Stimulated activated CD8-positive, alpha-beta memory T cell treated with anti-CD3 and anti-CD28 coated beads, Interleukin-12 subunit alpha, Interleukin-12 subunit beta, amount 100 ng/mL, for 24 hours (primary cell): Measurements from ENCODE around the gene GPC6.

Experiments used
- DNase-seq: peaks from one replicate; pipeline ENCODE4 v3.0.0-alpha.2; 2020; ENCODE audit errors: extremely low read depth

The GPC6 gene

DNA sequence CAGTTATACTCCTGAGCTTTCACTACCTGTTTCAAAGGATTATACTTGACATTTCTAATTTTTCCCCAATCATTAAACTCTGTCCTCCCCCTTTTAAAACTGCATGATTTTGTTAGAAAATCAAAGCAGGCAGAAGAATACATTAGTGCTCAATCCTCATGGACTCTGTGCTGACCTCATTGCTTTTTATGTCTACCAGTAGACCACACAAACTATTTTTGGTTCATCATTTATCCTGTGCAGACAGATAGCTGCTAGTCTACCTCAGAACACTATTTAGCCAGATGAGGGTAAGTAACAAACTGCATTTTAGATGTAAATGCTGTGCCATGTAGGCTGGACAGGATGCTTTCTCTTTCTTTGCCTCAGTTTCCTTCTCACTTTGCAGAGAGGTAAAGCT is 1016.9 kb downstream of the GPC6 start:
- no peak for DNase-seq

DNA sequence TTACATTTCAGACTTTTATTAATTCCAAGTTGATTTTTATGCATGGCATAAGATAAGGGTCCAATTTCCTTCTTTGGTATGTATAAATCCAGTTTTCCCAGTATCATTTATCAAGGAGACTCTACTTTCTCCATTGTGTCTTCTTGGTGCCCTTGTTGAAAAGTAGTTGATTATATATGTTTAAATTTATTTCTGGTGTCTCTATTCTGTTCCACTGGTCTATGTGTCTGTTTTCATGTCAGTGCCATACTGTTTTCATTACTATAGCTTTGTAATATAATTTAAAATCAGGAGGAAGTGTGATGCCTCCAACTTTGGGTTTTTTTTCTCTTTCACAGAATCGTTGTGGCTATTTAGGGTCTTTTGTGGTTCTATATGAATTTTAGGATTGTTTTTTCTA is 1019.9 kb downstream of the GPC6 start:
- no peak for DNase-seq

DNA sequence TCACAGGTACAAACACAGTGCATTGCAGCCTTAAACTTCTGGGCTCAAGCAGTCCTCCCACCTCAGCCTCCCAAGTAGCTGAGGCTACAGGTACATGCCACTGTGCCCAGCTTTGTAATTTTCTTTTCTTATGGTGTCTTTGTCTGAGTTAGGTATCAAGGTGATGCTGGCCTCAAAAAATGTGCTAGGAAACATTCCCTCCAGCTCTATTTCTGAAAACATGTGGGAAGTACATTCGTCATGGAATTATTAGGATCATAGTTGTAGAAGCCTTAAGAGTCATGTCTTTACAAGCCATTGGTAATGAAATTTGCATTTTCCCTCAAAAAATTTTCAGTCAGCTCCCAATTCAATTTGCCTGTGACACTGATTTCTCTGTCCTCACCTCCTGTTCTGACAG is 1021.3 kb downstream of the GPC6 start:
- no peak for DNase-seq

GRCh38 chr13:94248454-94249228 is 1022.0 kb downstream of the GPC6 start:
- no peak for DNase-seq

- no peak for DNase-seq
Observed at GRCh38 chr13:94249512-94249911, 1022.9 kb downstream of the GPC6 start.

DNA sequence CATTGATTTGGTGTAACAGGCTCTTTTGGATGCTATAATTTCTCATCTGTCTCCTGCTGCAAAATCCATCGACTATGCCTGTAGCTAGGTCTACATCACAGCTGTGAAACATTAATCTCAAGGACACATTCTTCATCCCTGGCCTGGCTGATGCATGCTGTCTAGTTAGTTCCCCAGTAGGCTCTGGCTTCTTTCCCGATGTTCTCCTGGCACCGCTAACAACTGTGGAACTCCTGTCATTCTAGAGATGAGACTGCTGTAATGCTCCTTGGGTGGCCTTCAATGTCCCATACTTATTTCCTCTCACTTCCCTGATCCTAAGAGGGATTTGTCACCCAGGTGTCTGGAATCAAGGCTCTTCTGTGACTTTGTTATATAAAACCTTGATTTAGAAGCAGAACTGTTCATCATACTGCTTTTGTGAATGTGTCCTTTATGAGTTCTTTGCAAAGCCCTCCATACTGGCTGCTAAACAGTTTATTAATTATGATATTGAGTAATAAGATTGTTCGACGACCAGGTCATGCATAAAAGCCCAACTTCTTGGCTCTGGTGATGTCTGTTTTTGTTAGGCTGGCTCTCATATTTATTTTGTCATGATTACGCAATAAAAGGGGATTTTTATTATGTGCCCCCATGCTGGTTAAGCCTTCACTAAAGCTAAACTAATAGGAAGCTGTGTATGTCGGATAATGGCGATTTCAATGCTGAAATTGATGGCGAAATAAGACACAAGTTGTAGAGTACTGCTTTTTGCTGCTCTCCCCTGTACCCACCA is 1025.4 kb downstream of the GPC6 start:
- no peak for DNase-seq

DNA sequence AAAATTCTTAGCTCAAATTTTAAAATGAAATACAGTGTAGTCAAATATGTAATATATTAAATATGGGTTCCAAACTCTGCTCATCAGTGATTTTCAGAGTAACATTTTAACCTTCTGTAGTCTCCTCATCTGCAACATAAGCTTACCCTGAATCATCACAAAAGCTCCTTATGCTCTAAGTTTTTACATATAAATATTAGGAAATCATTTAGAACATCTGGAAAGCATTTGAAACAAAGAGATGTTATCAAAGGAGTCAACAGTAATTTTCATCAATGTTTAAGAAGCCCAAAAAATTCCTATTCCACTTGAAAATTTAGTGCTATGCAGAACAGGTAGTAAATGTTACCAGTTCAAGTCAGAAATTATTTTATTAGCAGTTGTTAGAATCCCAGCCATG is 1028.1 kb downstream of the GPC6 start:
- no peak for DNase-seq

DNA sequence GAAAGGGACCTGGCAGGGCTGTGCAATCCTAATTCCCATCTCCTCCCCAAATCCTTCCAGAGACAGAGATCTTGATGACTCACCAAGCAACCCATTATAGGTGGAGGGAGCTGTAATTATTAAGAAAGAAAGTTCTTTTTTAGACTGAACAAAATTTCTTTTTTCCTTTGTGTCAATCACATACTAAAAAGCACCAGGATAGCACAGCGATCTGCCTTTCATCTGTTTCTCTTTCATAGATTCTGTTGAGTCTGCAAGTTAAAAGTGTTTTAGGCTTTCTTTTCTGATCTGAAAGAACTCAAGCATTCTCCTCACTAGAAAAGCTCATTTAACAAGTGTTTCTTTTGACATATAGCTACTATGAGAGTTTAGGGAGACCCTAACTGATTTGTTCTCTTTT is 1030.1 kb downstream of the GPC6 start:
- no peak for DNase-seq

DNA sequence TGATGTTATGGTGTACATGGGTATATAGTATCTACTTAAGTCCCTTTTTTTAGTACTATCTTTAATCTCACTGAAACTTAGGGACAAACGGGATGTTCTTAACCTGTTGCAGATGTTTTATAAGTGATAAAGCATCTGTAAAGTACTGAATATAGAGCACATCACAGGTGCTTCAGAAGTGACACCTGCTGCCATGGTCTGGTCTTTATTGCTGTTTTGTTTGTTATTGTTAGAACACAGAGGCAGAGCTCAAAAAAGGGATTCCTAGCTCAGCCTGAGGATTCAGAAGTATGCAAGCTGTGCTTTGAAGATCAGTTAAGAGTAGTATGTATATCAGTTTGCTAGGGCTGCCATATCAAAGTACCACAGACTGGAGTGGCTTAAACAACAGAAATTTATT is 1033.4 kb downstream of the GPC6 start:
- no peak for DNase-seq

DNA sequence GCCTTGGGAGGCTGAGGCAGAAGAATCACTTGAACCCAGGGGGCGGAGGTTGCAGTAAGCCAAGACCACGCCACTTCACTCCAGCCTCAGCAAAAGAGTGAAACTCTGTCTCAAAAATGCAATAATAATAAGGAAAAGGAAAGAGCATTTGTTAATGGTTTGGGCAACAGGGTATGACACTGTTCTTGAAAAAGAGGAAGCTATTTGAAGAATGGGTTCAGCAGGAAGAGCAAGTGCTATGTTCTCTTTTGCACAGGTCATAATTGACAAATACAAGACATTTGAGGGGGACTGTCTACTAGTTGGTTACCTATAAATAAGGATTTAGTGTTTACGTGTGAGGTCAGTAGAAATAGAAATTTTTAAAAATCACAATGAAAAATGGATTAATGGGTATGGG is 1034.6 kb downstream of the GPC6 start:
- DNase-seq = no peak

DNA sequence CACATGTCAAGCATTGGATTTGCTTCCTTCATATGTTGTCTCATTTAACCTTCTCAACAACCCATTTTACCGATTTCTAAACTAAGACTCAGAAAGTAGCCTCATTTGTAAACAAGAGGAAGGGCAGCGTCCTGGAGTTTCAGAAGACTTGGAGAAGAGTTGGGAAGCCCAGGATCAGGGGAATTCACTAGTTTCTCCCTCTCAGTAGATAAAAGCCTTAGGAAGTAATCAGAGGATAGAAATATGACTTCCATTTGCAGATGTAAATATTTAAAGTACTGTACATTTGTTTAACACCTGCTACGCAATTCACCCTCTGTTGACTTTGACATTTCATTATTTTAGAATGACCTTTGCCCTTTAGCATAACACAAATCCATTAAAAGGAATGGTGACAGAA is 1036.4 kb downstream of the GPC6 start:
- DNase-seq = no peak

GRCh38 chr13:94267581-94268366 is 1041.2 kb downstream of the GPC6 start:
- DNase-seq = no peak

GRCh38 chr13:94268661-94269060 is 1042.1 kb downstream of the GPC6 start:
- DNase-seq = no peak

DNA sequence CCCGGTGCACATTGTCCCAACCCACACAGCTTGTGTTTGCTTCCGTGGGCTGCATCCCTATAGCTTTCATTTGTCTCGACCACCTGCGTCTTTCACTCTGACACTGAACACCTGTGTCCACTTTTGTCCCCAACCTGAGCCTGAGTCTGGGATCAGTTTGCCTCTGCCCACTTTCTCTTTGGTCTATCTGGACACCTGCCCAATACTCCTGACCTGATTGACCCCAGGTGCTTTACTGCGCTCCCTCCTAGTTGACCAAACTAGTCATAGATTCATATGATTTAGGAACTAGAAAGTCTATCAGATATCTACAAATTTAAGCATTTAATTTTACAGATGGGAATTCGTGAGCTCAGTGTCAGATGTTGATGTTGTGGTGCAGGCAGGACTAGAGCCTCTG is 1043.0 kb downstream of the GPC6 start:
- no peak for DNase-seq

DNA sequence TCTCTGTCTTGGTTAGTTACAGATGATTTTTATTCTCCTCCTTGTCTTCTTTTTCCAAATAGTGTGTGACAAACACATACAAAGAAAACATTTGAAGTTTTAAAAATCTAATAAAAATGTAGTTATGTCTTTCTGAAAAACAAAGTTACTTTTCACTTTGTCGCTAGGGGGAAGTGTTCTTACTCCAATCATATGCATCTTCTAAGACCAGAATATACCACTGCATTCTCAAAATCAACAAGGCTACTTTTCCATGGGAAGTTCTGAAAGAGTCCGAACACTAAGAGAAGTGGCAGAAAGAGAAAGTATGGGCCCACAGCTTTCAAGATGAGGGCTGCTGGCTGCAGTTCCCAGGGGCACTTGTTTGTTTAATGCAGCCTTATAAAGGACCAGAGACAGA is 1043.9 kb downstream of the GPC6 start:
- no peak for DNase-seq

- no peak for DNase-seq
Observed at GRCh38 chr13:94272038-94272437, 1045.4 kb downstream of the GPC6 start.

GRCh38 chr13:94280349-94280748 is 1053.7 kb downstream of the GPC6 start:
- no peak for DNase-seq

DNA sequence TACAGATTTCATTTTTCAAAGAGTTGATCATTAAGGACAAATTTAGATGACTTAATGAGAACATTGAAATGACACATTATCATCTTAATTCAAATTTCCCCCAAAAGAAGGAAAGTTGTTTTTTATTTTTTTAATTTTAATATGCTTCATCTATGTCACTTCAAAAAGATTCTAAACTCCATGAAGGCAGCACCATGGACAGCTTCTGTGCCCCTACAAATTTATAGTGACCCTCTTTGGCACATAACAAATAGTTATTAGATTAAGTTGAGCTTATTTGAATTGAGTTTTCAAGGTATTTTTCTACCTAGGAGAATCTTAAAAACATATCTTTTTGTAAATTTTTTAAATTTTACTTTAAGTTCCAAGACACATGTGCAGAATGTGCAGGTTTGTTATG is 1054.2 kb downstream of the GPC6 start:
- DNase-seq = no peak

DNA sequence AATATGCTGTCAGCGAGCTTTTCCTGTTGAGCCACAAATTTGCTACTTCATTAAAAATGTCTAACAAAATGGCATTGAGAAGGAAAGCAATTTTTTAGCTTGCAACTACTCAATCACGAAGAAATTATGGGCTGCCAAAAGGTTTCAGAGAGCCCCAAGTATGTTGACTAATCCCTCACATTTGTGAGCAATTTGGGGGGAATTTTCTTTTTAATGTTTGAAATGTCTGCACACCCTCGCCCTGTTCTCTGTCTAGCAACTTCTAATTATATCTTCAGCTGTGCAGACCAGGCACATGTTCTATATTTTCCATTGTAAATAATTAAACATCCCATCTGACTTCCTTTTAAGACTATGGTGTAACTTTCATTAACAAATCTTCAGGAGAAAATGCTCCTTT is 1060.0 kb downstream of the GPC6 start:
- DNase-seq = no peak

- DNase-seq = no peak
Observed at GRCh38 chr13:94291631-94292322, 1065.2 kb downstream of the GPC6 start.

GRCh38 chr13:94292323-94292640 is 1065.7 kb downstream of the GPC6 start:
- DNase-seq = no peak

- no peak for DNase-seq
Observed at GRCh38 chr13:94296471-94296870, 1069.9 kb downstream of the GPC6 start.
